ENCODE measurements around the gene POLR2M.

The POLR2M gene

DNA sequence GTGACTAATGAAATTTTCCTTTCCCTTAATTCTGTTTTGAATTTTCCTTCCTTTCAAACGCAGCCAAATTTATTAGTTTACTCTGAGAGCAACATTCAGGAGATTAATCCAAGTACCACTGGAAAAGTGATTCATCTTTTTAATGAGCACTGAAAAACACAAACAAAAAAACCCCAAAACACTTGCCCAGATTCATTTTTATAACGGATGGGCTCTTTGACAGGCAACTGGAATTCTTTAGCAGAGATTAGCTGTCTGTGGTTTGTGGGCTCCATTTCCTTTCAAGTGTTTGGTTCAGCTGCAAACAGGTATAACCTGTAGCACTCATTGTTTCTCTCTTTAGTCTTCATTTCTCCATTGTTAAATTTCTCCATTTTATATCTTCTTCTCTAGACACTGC lies 3.1 kb upstream of the POLR2M start:
- H3K4me3 ChIP-seq (ENCODE audit: low read depth, low read length), result no peak overlapping the region

DNA sequence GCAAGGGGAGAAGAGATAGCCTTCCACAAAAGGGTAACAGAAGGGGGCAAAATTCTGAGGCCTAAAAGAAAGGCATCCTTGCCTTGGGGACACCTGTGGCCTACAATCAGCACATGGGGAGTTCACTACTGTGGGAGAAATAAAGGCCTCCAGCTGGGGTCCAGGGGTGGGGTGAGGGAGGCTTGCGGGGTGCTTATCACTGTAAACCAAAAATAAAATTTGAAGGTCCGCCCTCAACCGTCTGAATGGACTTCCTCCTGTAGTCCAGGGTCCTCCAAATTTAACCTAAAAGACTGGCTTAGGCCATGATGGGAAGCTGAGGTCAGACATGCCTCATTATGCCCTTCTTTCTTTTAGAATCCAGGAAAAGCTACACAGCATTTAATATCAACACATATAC lies 2.1 kb upstream of the POLR2M start:
- no peak for DNase-seq (ENCODE audit: low read depth)
- no peak overlapping the region for H3K4me3 ChIP-seq (ENCODE audit: low read depth, low read length)
- TF ChIP-seq POLR2A (IDR thresholded peaks at IDR 0.05; ENCODE audit: extremely low read depth, insufficient read length) (no peak), MYC (IDR thresholded peaks at IDR 0.05; ENCODE audit: low read depth, low read length) (no peak)
- TF ChIP-seq, protein P1, sequence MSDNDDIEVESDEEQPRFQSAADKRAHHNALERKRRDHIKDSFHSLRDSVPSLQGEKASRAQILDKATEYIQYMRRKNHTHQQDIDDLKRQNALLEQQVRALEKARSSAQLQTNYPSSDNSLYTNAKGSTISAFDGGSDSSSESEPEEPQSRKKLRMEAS (IDR thresholded peaks at IDR 0.05; ENCODE audit: low read depth, low read length), result no peak
- TF ChIP-seq, protein P2, sequence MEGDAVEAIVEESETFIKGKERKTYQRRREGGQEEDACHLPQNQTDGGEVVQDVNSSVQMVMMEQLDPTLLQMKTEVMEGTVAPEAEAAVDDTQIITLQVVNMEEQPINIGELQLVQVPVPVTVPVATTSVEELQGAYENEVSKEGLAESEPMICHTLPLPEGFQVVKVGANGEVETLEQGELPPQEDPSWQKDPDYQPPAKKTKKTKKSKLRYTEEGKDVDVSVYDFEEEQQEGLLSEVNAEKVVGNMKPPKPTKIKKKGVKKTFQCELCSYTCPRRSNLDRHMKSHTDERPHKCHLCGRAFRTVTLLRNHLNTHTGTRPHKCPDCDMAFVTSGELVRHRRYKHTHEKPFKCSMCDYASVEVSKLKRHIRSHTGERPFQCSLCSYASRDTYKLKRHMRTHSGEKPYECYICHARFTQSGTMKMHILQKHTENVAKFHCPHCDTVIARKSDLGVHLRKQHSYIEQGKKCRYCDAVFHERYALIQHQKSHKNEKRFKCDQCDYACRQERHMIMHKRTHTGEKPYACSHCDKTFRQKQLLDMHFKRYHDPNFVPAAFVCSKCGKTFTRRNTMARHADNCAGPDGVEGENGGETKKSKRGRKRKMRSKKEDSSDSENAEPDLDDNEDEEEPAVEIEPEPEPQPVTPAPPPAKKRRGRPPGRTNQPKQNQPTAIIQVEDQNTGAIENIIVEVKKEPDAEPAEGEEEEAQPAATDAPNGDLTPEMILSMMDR (IDR thresholded peaks at IDR 0.05; ENCODE audit: low read depth, low read length), result no peak

More for the DNA sequence above, 3.1 kb upstream of the POLR2M start:
- TF ChIP-seq, protein P1 (IDR thresholded peaks at IDR 0.05; ENCODE audit: low read depth, low read length), result no peak
- TF ChIP-seq MYC (IDR thresholded peaks at IDR 0.05; ENCODE audit: low read depth, low read length) (no peak), POLR2A (IDR thresholded peaks at IDR 0.05; ENCODE audit: extremely low read depth, insufficient read length) (no peak)
- TF ChIP-seq, protein P2 (IDR thresholded peaks at IDR 0.05; ENCODE audit: low read depth, low read length), result no peak
- no peak for DNase-seq (ENCODE audit: low read depth)

DNA sequence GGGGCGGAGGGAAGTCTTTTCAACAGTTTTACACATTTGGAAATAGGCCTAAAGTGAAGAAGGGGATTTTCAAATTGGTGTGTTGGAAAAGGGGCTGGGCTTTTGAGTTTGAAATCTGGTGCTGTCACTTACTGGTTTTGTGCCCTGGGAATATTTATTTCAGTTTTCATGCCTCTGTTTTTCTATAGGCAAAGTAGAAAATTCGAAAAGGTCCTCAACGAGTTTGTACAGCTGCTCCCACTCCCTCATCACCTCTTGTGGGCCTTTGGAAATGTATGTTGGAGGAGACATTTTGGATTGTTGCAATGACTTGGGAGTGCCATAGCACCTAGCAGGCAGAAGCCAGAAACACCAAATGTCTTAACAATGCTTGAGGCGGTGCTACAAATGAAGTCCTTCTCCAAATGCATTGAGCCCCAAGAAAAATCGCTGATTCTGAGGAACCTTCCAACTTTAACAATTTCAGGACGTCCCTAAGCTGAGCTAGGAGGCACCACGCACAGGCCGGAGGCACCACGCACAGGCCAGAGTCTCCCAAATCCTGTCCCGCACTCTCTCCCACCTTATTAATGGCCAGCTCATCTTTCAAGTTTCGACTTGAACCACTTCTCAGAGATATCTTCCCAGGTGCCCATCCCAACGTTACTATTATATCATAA lies 639 bp upstream of the POLR2M start:
- peak overlapping the region; percentile 98 for H3K4me3 ChIP-seq (ENCODE audit: low read depth, low read length)
- TF ChIP-seq POLR2A (IDR thresholded peaks at IDR 0.05; ENCODE audit: extremely low read depth, insufficient read length) (no peak), MYC (IDR thresholded peaks at IDR 0.05; ENCODE audit: low read depth, low read length) (no peak)
- TF ChIP-seq, protein P2 (IDR thresholded peaks at IDR 0.05; ENCODE audit: low read depth, low read length), result no peak
- TF ChIP-seq, protein P1 (IDR thresholded peaks at IDR 0.05; ENCODE audit: low read depth, low read length), result no peak
- DNase-seq (ENCODE audit: low read depth), result no peak

DNA sequence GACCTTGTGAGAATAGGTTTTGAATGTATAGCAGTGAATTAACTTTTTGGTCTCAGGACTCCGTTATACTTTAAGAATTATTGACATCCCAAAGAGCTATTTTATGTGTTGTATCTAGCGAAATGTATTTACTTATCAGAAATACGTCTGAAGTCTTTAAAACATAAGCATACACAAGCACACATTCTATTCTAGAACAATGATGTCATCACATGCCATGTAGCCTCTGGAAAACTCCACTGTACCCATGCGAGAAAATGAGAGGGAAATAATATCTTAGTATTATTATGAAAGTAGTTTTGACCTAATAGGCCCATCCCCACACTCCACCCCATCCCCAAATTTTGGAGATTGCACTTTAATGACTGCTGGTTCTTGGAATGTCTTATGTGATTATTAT lies 1.5 kb downstream of the POLR2M start:
- peak overlapping the region; percentile 98 for H3K4me3 ChIP-seq (ENCODE audit: low read depth, low read length)
- DNase-seq (ENCODE audit: low read depth), result no peak
- TF ChIP-seq MYC (IDR thresholded peaks at IDR 0.05; ENCODE audit: low read depth, low read length) (no peak), POLR2A (IDR thresholded peaks at IDR 0.05; ENCODE audit: extremely low read depth, insufficient read length) (no peak)
- TF ChIP-seq, protein P2 (IDR thresholded peaks at IDR 0.05; ENCODE audit: low read depth, low read length), result no peak
- TF ChIP-seq, protein P1 (IDR thresholded peaks at IDR 0.05; ENCODE audit: low read depth, low read length), result no peak

DNA sequence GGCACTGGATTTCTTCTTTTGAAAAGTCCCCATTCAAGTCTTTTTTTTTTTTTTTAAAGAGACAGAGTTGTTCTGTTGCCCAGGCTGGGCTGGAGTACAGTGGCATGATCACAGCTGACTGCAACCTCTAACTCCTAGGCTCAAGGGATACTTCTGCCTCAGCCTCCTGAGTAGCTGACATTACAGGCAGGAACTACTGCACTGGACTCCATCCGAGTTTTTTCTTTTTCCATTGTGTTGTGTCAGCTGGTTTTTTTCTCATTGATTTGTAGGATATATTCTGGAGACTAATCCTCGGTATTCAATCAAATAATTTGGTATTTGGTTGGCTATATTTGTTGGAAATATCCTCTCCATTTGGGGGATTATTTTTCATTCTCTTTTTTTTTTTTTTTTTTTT lies 11.8 kb downstream of the POLR2M start:
- no peak for DNase-seq (ENCODE audit: low read depth)
- H3K4me3 ChIP-seq (ENCODE audit: low read depth, low read length), result no peak overlapping the region
- TF ChIP-seq, protein P1 (IDR thresholded peaks at IDR 0.05; ENCODE audit: low read depth, low read length), result no peak
- TF ChIP-seq POLR2A (IDR thresholded peaks at IDR 0.05; ENCODE audit: extremely low read depth, insufficient read length), result no peak
- no peak for TF ChIP-seq MYC (IDR thresholded peaks at IDR 0.05; ENCODE audit: low read depth, low read length)
- TF ChIP-seq, protein P2 (IDR thresholded peaks at IDR 0.05; ENCODE audit: low read depth, low read length), result no peak

Data from NB4 (cell line).